Endothelial cell of umbilical vein (primary cell): Measurements from ENCODE around the gene EEF1B2.

ENCODE experiments used
- EZH2 ChIP-seq: IDR thresholded peaks from 2 replicates; pipeline ENCODE4 v1.6.1; 2012; ENCODE audit warnings: borderline replicate concordance, low read depth, mild to moderate bottlenecking, moderate library complexity, low read length, inconsistent platforms; ENCODE audit not compliant: severe bottlenecking
- GATA2 ChIP-seq: IDR thresholded peaks from 2 replicates; pipeline ENCODE4 v1.7.0; 2011; ENCODE audit warnings: low read depth, mild to moderate bottlenecking, moderate library complexity, mixed read lengths, low read length; ENCODE audit not compliant: insufficient read length, insufficient read depth
- JUN ChIP-seq: IDR thresholded peaks from 2 replicates; pipeline ENCODE4 v1.6.1; 2011; ENCODE audit warnings: borderline replicate concordance, low read depth; ENCODE audit not compliant: insufficient read length, insufficient read depth
- POLR2A ChIP-seq: IDR thresholded peaks from 2 replicates; pipeline ENCODE4 v1.6.1; 2012; ENCODE audit warnings: low read depth, mild to moderate bottlenecking, control low read depth, low read length
- POLR2AphosphoS5 ChIP-seq: IDR thresholded peaks from 2 replicates; pipeline ENCODE4 v1.6.1; 2012; ENCODE audit warnings: low read depth, mild to moderate bottlenecking, control low read depth, low read length, moderate library complexity; ENCODE audit not compliant: insufficient read depth
- TF ChIP-seq, protein P1 (sequence below), 2 donors: IDR thresholded peaks; 1 replicate in 1 of 2; 2 replicates in 1 of 2; pipeline ENCODE4 v1.5.1; 2011; ENCODE audit warnings: low read length in 2 of 2, mild to moderate bottlenecking in 2 of 2, moderate library complexity in 2 of 2, control low read depth in 1 of 2, inconsistent platforms in 1 of 2, low read depth in 1 of 2; ENCODE audit not compliant: insufficient read depth in 1 of 2; ENCODE audit errors: extremely low read depth in 1 of 2
- TF ChIP-seq, protein P2 (sequence below): IDR thresholded peaks from 2 replicates; pipeline ENCODE4 v1.6.1; 2011; ENCODE audit not compliant: insufficient read depth, insufficient read length

DNA sequence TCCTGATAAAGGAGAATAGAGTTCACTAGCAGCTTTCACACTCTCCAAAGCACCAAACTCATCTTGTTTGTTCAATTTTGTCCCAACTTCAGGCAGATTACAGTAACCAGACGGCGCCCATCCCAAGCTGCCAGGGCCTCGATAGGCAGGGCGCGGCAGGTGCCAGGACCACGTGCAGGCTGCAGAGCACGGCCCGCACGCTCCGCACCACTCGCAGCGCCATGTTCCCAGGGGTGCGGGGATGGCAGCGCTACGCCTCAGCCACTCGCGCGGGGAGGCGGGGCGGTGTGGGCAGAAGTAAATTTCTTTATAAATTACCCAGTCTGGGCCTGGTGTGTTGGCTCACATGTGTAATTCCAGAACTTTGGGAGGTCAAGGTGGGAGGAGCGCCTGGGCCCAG is 43.4 kb upstream of the EEF1B2 start:
- TF ChIP-seq POLR2A (no peak), JUN (no peak), EZH2 (no peak), POLR2AphosphoS5 (no peak), GATA2 (no peak)
- TF ChIP-seq, protein P1, sequence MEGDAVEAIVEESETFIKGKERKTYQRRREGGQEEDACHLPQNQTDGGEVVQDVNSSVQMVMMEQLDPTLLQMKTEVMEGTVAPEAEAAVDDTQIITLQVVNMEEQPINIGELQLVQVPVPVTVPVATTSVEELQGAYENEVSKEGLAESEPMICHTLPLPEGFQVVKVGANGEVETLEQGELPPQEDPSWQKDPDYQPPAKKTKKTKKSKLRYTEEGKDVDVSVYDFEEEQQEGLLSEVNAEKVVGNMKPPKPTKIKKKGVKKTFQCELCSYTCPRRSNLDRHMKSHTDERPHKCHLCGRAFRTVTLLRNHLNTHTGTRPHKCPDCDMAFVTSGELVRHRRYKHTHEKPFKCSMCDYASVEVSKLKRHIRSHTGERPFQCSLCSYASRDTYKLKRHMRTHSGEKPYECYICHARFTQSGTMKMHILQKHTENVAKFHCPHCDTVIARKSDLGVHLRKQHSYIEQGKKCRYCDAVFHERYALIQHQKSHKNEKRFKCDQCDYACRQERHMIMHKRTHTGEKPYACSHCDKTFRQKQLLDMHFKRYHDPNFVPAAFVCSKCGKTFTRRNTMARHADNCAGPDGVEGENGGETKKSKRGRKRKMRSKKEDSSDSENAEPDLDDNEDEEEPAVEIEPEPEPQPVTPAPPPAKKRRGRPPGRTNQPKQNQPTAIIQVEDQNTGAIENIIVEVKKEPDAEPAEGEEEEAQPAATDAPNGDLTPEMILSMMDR (IDR thresholded peaks at IDR 0.05; ENCODE audit: extremely low read depth in 1 of 2, insufficient read depth in 1 of 2, low read depth in 1 of 2, low read length in 2 of 2), result no peak
- TF ChIP-seq, protein P2, sequence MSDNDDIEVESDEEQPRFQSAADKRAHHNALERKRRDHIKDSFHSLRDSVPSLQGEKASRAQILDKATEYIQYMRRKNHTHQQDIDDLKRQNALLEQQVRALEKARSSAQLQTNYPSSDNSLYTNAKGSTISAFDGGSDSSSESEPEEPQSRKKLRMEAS, result no peak
